Testis (tissue), 2 donors: ENCODE results near the gene TMEM150C.

ENCODE experiments used
- POLR2A ChIP-seq: fragments of 450-650 bp; IDR thresholded peaks from one replicate; pipeline ENCODE4 v1.6.1; 2017; ENCODE audit warnings: antibody characterized with exemption, mild to moderate bottlenecking, moderate library complexity
- TF ChIP-seq, protein P1 (sequence below), 3 experiments: fragments of 450-650 bp in 2 of 3; fragments of 200-600 bp in 1 of 3; sonication (generic) in 1 of 3; IDR thresholded peaks; one replicate each; pipeline ENCODE4 v1.5.1; 2016 to 2019; ENCODE audit warnings: antibody characterized with exemption in 3 of 3, mild to moderate bottlenecking in 2 of 3, moderate library complexity in 1 of 3

DNA sequence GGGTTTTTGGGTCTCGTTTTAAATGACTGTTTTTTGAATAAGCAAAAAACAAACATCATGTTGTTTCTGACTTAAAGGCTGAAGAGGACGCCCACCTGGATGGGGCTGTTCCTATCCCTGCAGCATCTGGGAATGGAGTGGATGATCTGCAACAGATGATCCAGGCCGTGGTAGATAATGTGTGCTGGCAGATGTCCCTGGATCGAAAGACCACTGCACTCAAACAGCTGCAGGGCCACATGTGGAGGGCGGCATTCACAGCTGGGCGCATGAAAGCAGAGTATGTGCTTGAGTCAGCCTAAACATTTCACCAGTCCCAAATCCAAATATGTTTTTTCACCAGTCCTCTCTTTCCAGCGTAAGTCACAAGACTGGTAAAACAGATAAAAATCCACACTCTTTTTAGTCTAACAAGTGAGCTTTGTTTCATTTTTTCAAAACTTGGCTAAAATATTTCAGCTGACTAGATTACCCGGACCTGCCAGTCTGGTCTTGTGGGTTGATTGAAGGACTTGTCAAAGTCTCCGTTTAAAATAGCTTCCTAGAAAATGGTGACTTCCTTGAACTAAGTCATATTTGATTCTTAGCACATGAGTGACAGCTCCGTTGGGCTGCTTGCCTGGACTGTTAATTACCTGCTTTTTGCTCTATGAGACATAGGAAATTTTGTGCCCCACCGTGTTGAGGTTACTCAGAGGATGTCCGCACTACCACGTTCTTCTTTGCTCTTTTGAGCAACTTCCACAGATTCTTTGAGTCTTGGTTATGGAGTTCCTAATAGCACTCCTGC is 110.6 kb downstream of the TMEM150C start:
- TF ChIP-seq, protein P1, sequence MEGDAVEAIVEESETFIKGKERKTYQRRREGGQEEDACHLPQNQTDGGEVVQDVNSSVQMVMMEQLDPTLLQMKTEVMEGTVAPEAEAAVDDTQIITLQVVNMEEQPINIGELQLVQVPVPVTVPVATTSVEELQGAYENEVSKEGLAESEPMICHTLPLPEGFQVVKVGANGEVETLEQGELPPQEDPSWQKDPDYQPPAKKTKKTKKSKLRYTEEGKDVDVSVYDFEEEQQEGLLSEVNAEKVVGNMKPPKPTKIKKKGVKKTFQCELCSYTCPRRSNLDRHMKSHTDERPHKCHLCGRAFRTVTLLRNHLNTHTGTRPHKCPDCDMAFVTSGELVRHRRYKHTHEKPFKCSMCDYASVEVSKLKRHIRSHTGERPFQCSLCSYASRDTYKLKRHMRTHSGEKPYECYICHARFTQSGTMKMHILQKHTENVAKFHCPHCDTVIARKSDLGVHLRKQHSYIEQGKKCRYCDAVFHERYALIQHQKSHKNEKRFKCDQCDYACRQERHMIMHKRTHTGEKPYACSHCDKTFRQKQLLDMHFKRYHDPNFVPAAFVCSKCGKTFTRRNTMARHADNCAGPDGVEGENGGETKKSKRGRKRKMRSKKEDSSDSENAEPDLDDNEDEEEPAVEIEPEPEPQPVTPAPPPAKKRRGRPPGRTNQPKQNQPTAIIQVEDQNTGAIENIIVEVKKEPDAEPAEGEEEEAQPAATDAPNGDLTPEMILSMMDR (IDR thresholded peaks at IDR 0.05): no peak
- TF ChIP-seq POLR2A: no peak
